HepG2 (cell line): Measurements from ENCODE around the gene STAC. TPM values are rescaled to one million over a fixed set of nuclear protein-coding genes. Genes with fewer than 3 reads are reported as not detected.

Experiments
- ZBTB40 ChIP-seq, 2 experiments: fragments of 450-650 bp in 1 of 2; sonication (generic) in 1 of 2; formaldehyde crosslinking in 1 of 2; IDR thresholded peaks; 2 replicates each; pipeline versions ENCODE4 v1.6.1 to v1.8.0; 2016 to 2022; ENCODE audit warnings: antibody characterized with exemption in 1 of 2, mild to moderate bottlenecking in 1 of 2, missing genetic modification reagents in 1 of 2
- ZNF740 ChIP-seq: sonication (generic); formaldehyde crosslinking; IDR thresholded peaks from 2 replicates; pipeline ENCODE4 v1.4.0; 2020; ENCODE audit warnings: missing genetic modification reagents
- polyA plus RNA-seq, 8 experiments: library from polyadenylated mRNA; depleted of rRNA in 3 of 8; stranded (reverse) in 7 of 8; unstranded in 1 of 8; fragments of >200 nt; fragmentation: Illumina TruSeq in 4 of 8; extraction: Trizol in 4 of 8; gene quantifications; 2 replicates each; pipeline versions ENCODE4 v1.2.1 to v1.2.3, GENCODE V29; 2011 to 2016; ENCODE audit warnings: low read depth in 4 of 8, missing spikeins in 1 of 8, mixed read lengths in 1 of 8; ENCODE audit not compliant: insufficient read depth in 1 of 8
- total RNA-seq, 5 experiments: library from RNA; depleted of rRNA; stranded (reverse); fragments of >200 nt; fragmentation: Illumina TruSeq; extraction: Trizol; gene quantifications; 2 replicates each; pipeline ENCODE4 v1.2.3, GENCODE V29; 2016; ENCODE audit warnings: low read depth in 1 of 5

STAC gene
- total and polyA plus RNA-seq, 2 of the 13 experiments (the other 11 are each of a cell fraction or from before 2014, with no cell fraction given), result not detected

GRCh38 chr3:36475558-36475957, 95.3 kb downstream of the STAC start (continued):
- TF ChIP-seq ZBTB40 (IDR thresholded peaks at IDR 0.05) (no peak), ZBTB40 (CRISPR knock-in tag; IDR thresholded peaks at IDR 0.05) (no peak), ZNF740 (CRISPR knock-in tag) (no peak)
